ENCODE measurements around the gene ENPP1.

DNA sequence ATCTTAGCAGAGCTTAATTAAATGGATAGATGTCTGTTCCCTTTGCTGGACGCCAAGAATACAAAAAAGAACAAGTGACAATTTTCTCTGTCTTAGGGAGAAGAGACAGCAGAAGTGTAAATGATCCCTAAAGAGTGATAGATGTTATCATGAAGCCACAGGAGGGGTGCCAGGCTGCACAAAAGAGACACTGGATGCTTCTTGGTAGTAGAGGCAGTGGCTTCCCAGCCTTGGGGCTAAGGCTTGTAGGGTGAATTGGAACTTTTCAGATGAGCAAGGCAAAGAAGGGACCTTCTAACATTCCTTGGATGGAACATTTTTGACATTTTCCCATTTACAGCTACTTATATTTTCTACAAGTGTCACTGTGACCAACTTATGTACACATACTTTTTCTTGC, 85.4 kb downstream of the ENPP1 start:
- TF ChIP-seq CTCF (IDR thresholded peaks at IDR 0.05): no peak
- TF ChIP-seq POLR2A (IDR thresholded peaks at IDR 0.05): no peak

All from heart left ventricle (tissue), 13 donors.